GM21526 (cell line): ENCODE results near the gene DPPA2.

ENCODE experiments used
- ATAC-seq: cut with Tn5 transposase; IDR thresholded peaks from one replicate; pipeline ENCODE4 v1.9.1; 2021; ENCODE audit warnings: moderate library complexity; ENCODE audit not compliant: unreplicated experiment, low FRiP score

Gene DPPA2

DNA sequence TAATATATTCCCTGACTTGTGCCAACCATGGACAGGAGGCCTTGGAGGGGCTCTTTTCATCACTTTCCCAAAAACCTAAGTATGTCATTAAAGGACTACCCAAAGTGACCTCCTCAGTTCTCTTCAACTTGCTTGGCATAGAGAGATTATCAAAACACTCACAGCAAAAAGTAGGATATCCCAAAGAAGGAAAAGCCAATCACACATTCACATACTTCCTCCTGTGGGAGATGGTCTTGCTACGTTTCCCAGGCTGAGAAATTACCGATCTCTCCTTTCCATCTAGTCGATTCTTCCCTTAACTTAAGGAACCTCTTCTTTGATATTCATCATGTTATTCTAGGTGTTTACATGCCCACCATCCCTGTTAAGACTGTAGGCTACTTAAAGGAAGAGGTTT, 11.9 kb upstream of the DPPA2 start:
- no peak for ATAC-seq

DNA sequence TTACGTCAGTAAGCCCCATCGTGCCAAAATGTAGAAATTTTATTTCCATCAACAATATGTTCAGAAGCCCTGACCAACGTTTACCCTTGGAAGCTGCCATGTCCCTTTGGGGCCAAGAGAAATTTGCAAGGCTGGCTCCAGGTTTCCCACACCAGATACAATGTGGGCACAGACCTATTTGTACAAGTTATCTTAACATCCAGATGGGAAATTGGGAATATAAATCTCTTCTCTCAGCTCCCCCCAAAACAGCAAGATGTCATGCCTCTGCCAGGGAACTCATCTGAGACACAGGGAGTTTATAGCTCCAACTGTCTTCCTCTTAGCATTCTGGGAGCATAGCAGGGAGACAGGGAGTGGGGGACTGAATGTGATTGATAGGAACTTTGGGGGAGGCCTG, 9.3 kb upstream of the DPPA2 start:
- no peak for ATAC-seq

DNA sequence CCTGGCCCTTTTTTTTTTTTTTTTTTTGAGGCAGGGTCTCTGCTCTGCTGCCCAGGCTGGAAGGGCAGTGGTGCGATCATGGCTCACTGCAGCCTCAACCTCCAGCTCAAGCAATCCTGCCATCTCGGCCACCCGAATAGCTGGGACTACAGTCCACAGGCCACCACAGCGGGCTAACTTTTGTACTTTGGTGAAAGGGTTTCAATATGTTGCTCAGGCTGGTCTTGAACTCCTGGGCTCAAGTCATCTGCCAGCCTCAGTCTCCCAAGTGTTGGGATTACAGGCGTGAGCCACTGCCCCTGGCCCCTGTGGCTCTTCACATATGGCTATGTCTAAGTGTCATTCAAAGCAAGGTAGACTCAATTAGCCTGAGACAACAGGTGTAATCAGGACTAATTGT, 8.8 kb upstream of the DPPA2 start:
- ATAC-seq: no peak

GRCh38 chr3:109313061-109313460, 3.3 kb downstream of the DPPA2 start:
- ATAC-seq: no peak

- ATAC-seq: no peak
These were observed 18.8 kb downstream of the DPPA2 start for GRCh38 chr3:109297496-109297895.

GRCh38 chr3:109284071-109284470, 32.2 kb downstream of the DPPA2 start:
- ATAC-seq: no peak

DNA sequence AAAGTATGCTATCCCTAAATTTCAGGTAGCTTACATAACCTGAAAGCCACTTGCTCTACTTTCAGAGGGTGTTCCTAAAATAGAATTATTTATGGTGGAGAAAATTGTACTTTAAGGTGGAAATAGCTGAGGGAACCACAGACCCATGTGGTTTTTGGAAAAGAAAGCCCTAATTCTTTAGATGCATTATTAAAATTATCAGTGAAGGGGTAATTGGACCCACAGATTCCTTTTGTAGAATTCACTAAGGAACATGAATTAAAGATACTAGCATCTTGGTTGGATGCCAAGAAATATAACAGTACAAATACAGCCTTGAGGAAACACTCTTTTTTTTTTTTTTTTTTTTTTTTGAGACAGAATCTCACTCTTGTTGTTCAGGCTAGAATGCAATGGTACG, 37.8 kb downstream of the DPPA2 start:
- ATAC-seq: no peak

GRCh38 chr3:109278141-109278540, 38.2 kb downstream of the DPPA2 start:
- no peak for ATAC-seq

DNA sequence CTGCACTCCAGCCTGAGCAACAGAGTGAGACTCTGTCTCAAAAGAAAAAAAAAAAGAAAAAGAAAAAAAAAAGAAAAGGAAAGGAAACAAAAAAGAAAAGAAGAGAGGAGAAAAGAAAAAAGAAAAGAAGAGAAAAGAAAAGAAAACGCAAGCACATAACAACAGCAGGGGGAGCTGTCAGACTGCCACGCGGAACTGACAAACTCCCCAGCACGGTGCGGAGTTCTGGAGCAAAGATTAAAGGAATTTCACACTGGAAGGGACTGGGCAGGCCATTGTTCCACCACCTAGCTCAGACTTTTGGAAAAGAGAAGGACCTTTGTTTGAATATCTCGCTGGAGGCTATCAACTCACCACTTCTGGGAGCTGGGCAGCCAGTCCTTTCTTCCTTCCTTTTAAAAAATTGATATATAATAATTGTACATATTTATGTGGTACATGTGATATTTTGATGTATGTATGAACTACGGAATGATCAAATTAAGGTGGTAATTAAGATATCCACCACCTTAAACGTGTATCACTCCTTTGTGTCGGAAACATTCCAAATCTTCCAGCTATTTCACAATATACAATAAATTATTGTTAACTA, 40.5 kb downstream of the DPPA2 start:
- ATAC-seq: no peak

DNA sequence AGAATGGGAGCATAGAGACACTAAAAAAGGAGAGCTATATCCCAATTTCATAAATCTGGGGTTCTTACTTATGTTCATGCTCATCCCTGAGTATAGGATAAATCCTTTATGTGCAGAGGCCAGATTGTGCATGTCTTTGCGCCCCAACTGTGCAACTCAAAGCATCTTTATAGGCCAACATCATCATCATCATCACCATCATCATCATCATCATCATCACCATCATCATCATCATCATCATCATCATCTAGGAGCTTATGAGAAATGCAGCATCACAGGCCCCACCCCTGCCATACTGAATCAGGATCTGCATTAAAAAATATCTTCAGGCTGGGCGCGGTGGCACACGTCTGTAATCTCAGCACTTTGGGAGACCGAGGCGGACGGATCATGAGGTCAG, 45.5 kb downstream of the DPPA2 start:
- no peak for ATAC-seq

GRCh38 chr3:109269577-109270275, 46.6 kb downstream of the DPPA2 start:
- no peak for ATAC-seq

DNA sequence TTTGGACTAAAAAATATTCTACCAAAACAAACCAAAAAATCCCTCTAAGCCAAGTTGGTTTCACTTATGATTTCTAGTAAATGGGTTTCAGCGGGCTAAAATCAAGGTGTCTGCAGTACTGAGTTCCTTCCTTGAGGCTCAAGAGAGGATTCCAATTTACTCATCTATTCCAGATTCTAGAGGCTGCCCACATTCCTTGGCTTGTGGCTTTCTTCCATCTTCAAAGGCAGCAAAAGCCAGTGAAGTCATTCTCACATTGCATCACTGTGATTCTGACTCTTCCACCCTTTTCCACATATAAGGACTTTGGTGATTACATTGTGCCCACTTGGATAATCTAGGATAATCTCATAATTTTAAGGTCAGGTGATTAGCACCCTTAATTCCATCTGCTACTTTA, 48.1 kb downstream of the DPPA2 start:
- ATAC-seq: no peak

GRCh38 chr3:109265295-109265694, 51.0 kb downstream of the DPPA2 start:
- ATAC-seq: no peak

DNA sequence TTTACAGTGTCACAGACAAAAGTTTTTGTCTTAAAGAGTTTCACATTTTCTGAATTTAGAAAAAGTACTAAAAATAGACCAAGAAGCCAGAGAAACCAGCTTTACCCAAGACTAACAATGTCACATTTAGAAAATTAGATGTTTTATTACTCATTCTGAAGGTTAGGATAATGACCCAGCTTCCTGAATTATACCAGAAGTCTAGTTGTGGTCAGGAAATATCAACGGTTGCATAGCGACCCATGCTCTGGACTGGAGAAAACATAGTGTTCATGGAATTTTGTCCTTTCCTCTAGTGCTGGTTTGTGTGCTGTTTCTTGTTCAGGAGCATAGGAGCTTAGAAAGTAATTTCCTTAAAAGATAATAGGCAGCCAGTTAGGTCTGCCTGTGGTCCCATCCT, 59.0 kb downstream of the DPPA2 start:
- no peak for ATAC-seq

- ATAC-seq: no peak
These were observed 61.5 kb downstream of the DPPA2 start for GRCh38 chr3:109254770-109255169.

DNA sequence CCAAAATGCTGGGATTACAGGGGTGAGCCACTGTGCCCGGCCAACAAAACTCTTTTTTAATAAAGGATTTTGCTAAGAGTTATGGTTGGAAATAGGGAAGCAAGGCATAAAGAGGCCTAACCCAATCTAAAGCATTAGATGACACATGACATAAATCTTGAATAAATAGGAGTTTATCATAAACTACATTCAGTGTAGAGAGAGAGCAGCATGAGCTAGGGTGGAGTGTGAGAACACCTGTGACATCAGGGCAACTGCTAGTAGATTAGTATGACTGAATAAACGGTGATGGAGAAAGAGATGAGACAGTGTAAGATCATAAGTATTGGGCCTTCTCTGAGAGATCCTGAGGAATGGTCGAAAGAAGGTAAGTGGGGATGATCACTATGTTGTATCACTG, 63.7 kb downstream of the DPPA2 start:
- ATAC-seq: no peak
